CD4-positive, CD25-positive, alpha-beta regulatory T cell (primary cell): ENCODE results near the gene AGPAT4. TPM values are rescaled to one million over a fixed set of nuclear protein-coding genes. Genes with fewer than 3 reads are reported as not detected.

Experiments used
- ATAC-seq, 2 donors: fragments of 150-1000 bp; cut with Tn5 transposase; one replicate each; pipeline ENCODE4 v1.10.0; 2021; ENCODE audit warnings: low read depth in 2 of 2, moderate number of reproducible peaks in 2 of 2, moderate library complexity in 1 of 2
- DNase-seq, 3 donors: peaks; one replicate each; pipeline versions ENCODE4 v3.0.0 to v3.0.0-alpha.2; 2012 to 2022; ENCODE audit warnings: mixed read lengths in 1 of 3
- H3K27ac ChIP-seq: one replicate; pipeline ENCODE4 v1.7.0; 2013; ENCODE audit warnings: mild to moderate bottlenecking, low read length; ENCODE audit not compliant: insufficient read depth, poor library complexity, severe bottlenecking
- H3K27me3 ChIP-seq: one replicate; pipeline ENCODE4 v1.7.0; 2013; ENCODE audit warnings: low read length; ENCODE audit not compliant: control insufficient read depth, insufficient read depth
- H3K36me3 ChIP-seq: one replicate; pipeline ENCODE4 v1.7.0; 2013; ENCODE audit warnings: mild to moderate bottlenecking, low read length, moderate library complexity; ENCODE audit not compliant: control insufficient read depth, insufficient read depth
- H3K4me1 ChIP-seq: 2 replicates; pipeline ENCODE4 v1.7.0; 2013; ENCODE audit warnings: mild to moderate bottlenecking, low read length; ENCODE audit not compliant: insufficient read depth, control insufficient read depth, poor library complexity, severe bottlenecking
- H3K4me3 ChIP-seq: one replicate; pipeline ENCODE4 v1.7.0; 2013; ENCODE audit warnings: low read depth, mild to moderate bottlenecking, low read length, moderate library complexity
- H3K9me3 ChIP-seq, 2 experiments: 1 replicate in 1 of 2; 2 replicates in 1 of 2; pipeline ENCODE4 v1.7.0; 2013; ENCODE audit warnings: low read length in 2 of 2, mild to moderate bottlenecking in 1 of 2, moderate library complexity in 1 of 2; ENCODE audit not compliant: control insufficient read depth in 2 of 2
- H3K27ac Mint-ChIP-seq, 3 donors: one replicate each; pipeline ENCODE4 v1.8.0; 2020 to 2022; ENCODE audit warnings: mild to moderate bottlenecking in 3 of 3, mixed read lengths in 3 of 3, moderate library complexity in 2 of 3
- H3K27me3 Mint-ChIP-seq: one replicate; pipeline ENCODE4 v1.8.0; 2022; ENCODE audit warnings: mild to moderate bottlenecking, mixed read lengths
- H3K36me3 Mint-ChIP-seq: one replicate; pipeline ENCODE4 v1.8.0; 2020; ENCODE audit warnings: mixed read lengths
- H3K4me1 Mint-ChIP-seq, 4 donors: one replicate each; pipeline ENCODE4 v1.8.0; 2020 to 2022; ENCODE audit warnings: mixed read lengths in 4 of 4, mild to moderate bottlenecking in 1 of 4
- H3K4me3 Mint-ChIP-seq, 4 donors: one replicate each; pipeline ENCODE4 v1.8.0; 2020 to 2022; ENCODE audit warnings: mild to moderate bottlenecking in 4 of 4, mixed read lengths in 4 of 4, moderate library complexity in 3 of 4
- H3K9me3 Mint-ChIP-seq, 7 donors: one replicate each; pipeline ENCODE4 v1.8.0; 2020 to 2022; ENCODE audit warnings: mixed read lengths in 7 of 7, mild to moderate bottlenecking in 3 of 7, moderate library complexity in 2 of 7
- polyA plus RNA-seq, 4 donors: library from polyadenylated mRNA; unstranded; fragments of 300-500 nt; fragmentation: Illumina TruSeq; gene quantifications; one replicate each; pipeline ENCODE4 v1.2.3, GENCODE V29; 2021
- total RNA-seq: library from RNA; stranded (reverse); gene quantifications from one replicate; pipeline ENCODE4 v1.2.3, GENCODE V29; 2022

Gene AGPAT4
- total and polyA plus RNA-seq, 5 donors from 2014 or later = 2.4 to 14.6 (median 4.1) TPM

- Mint-ChIP-seq H3K27ac (no peak overlapping the region), H3K4me3 (no peak overlapping the region), H3K9me3 (peaks cover 0 to 1% (median 0%) of the 10 kb centered on the region in 7 donors), H3K27me3 (no peaks in the 10 kb centered on the region), H3K36me3 (peaks cover 14% of the 10 kb centered on the region), H3K4me1 (peaks cover 6 to 14% (median 10%) of the 10 kb centered on the region in 4 donors)
- ATAC-seq (no peak), DNase-seq (no peak)
- H3K4me3 ChIP-seq = no peak overlapping the region
- H3K27me3 ChIP-seq = no peaks in the 10 kb centered on the region
- H3K4me1 ChIP-seq = no peaks in the 10 kb centered on the region
- H3K36me3 ChIP-seq = no peaks in the 10 kb centered on the region
- no peak overlapping the region for H3K27ac ChIP-seq
- no peaks in the 10 kb centered on the region for H3K9me3 ChIP-seq
Measured at GRCh38 chr6:161232010-161232409, 41.9 kb downstream of the AGPAT4 start.

GRCh38 chr6:161230339-161230738, 43.5 kb downstream of the AGPAT4 start:
- no peak overlapping the region for H3K27ac Mint-ChIP-seq
- H3K9me3 Mint-ChIP-seq = peaks cover 0 to 1% (median 0%) of the 10 kb centered on the region in 7 donors
- Histone ChIP-seq H3K27me3 (no peaks in the 10 kb centered on the region), H3K4me3 (no peak overlapping the region), H3K9me3 (no peaks in the 10 kb centered on the region), H3K36me3 (no peaks in the 10 kb centered on the region), H3K4me1 (peaks cover 5% of the 10 kb centered on the region), H3K27ac (no peak overlapping the region)
- no peaks in the 10 kb centered on the region for H3K27me3 Mint-ChIP-seq
- peaks cover 14% of the 10 kb centered on the region for H3K36me3 Mint-ChIP-seq
- H3K4me1 Mint-ChIP-seq = peaks cover 14 to 20% (median 17%) of the 10 kb centered on the region in 4 donors
- DNase-seq (no peak), ATAC-seq (no peak)
- no peak overlapping the region for H3K4me3 Mint-ChIP-seq

GRCh38 chr6:161228921-161229591, 44.8 kb downstream of the AGPAT4 start:
- peaks cover 19% of the 10 kb centered on the region for H3K36me3 Mint-ChIP-seq
- peaks cover 5% of the 10 kb centered on the region for H3K4me1 ChIP-seq
- H3K4me3 ChIP-seq = no peak overlapping the region
- peaks cover 15 to 20% (median 16%) of the 10 kb centered on the region in 4 donors for H3K4me1 Mint-ChIP-seq
- ATAC-seq = no peak
- no peaks in the 10 kb centered on the region for H3K9me3 ChIP-seq
- no peaks in the 10 kb centered on the region for H3K27me3 Mint-ChIP-seq
- DNase-seq = peak in 1 of 3 donors; percentile 16
- H3K27ac Mint-ChIP-seq = peak overlapping the region in 1 of 3 donors; percentile 24
- peak overlapping the region in 1 of 4 donors; percentile 51 for H3K4me3 Mint-ChIP-seq
- no peak overlapping the region for H3K27ac ChIP-seq
- no peaks in the 10 kb centered on the region for H3K36me3 ChIP-seq
- H3K27me3 ChIP-seq = no peaks in the 10 kb centered on the region
- H3K9me3 Mint-ChIP-seq = peaks cover 0 to 2% (median 0%) of the 10 kb centered on the region in 7 donors

GRCh38 chr6:161228096-161228495, 45.8 kb downstream of the AGPAT4 start:
- Histone ChIP-seq H3K27me3 (no peaks in the 10 kb centered on the region), H3K4me3 (no peak overlapping the region), H3K27ac (no peak overlapping the region), H3K4me1 (peaks cover 5% of the 10 kb centered on the region), H3K9me3 (no peaks in the 10 kb centered on the region), H3K36me3 (no peaks in the 10 kb centered on the region)
- H3K4me3 Mint-ChIP-seq = no peak overlapping the region
- peaks cover 0 to 2% (median 0%) of the 10 kb centered on the region in 7 donors for H3K9me3 Mint-ChIP-seq
- H3K4me1 Mint-ChIP-seq = peaks cover 20 to 24% (median 22%) of the 10 kb centered on the region in 4 donors
- H3K27me3 Mint-ChIP-seq = no peaks in the 10 kb centered on the region
- peak overlapping the region in 1 of 3 donors; percentile 40 for H3K27ac Mint-ChIP-seq
- ATAC-seq = no peak
- DNase-seq = no peak
- peaks cover 19% of the 10 kb centered on the region for H3K36me3 Mint-ChIP-seq

GRCh38 chr6:161227004-161227960, 46.6 kb downstream of the AGPAT4 start:
- no peak for DNase-seq
- Histone ChIP-seq H3K9me3 (no peaks in the 10 kb centered on the region), H3K4me3 (no peak overlapping the region), H3K27me3 (no peaks in the 10 kb centered on the region), H3K36me3 (no peaks in the 10 kb centered on the region), H3K4me1 (peaks cover 5% of the 10 kb centered on the region), H3K27ac (no peak overlapping the region)
- no peak for ATAC-seq
- Mint-ChIP-seq H3K27ac (peak overlapping the region in 2 of 3 donors; percentile 83 to 95), H3K36me3 (peaks cover 19% of the 10 kb centered on the region), H3K4me1 (peaks cover 20 to 27% (median 23%) of the 10 kb centered on the region in 4 donors), H3K9me3 (peaks cover 0 to 2% (median 0%) of the 10 kb centered on the region in 7 donors), H3K4me3 (no peak overlapping the region), H3K27me3 (no peaks in the 10 kb centered on the region)

GRCh38 chr6:161226009-161226964, 47.6 kb downstream of the AGPAT4 start:
- peaks cover 0 to 2% (median 0%) of the 10 kb centered on the region in 7 donors for H3K9me3 Mint-ChIP-seq
- Histone ChIP-seq H3K9me3 (no peaks in the 10 kb centered on the region), H3K4me3 (no peak overlapping the region), H3K27ac (peak overlapping the region; percentile 26), H3K27me3 (no peaks in the 10 kb centered on the region), H3K36me3 (no peaks in the 10 kb centered on the region), H3K4me1 (peaks cover 5% of the 10 kb centered on the region)
- H3K4me1 Mint-ChIP-seq = peaks cover 18 to 27% (median 23%) of the 10 kb centered on the region in 4 donors
- ATAC-seq (peak in 1 of 2 donors; percentile 18), DNase-seq (peak in 1 of 3 donors; percentile 37)
- no peaks in the 10 kb centered on the region for H3K27me3 Mint-ChIP-seq
- H3K36me3 Mint-ChIP-seq = peaks cover 14% of the 10 kb centered on the region
- H3K27ac Mint-ChIP-seq = peak overlapping the region; percentile 78 to 95 (median 83)
- peak overlapping the region; percentile 19 to 47 (median 19) for H3K4me3 Mint-ChIP-seq

- peaks cover 5% of the 10 kb centered on the region for H3K4me1 ChIP-seq
- no peaks in the 10 kb centered on the region for H3K9me3 ChIP-seq
- Mint-ChIP-seq H3K27me3 (no peaks in the 10 kb centered on the region), H3K36me3 (peaks cover 14% of the 10 kb centered on the region), H3K9me3 (peaks cover 0 to 2% (median 0%) of the 10 kb centered on the region in 7 donors), H3K4me3 (peak overlapping the region in 1 of 4 donors; percentile 47), H3K27ac (peak overlapping the region in 1 of 3 donors; percentile 78), H3K4me1 (peaks cover 18 to 27% (median 23%) of the 10 kb centered on the region in 4 donors)
- DNase-seq (no peak), ATAC-seq (no peak)
- no peaks in the 10 kb centered on the region for H3K36me3 ChIP-seq
- H3K4me3 ChIP-seq = no peak overlapping the region
- H3K27me3 ChIP-seq = no peaks in the 10 kb centered on the region
- peak overlapping the region; percentile 26 for H3K27ac ChIP-seq
Measured at GRCh38 chr6:161225681-161226008, 48.2 kb downstream of the AGPAT4 start.
